CD4-positive, alpha-beta T cell (primary cell): ENCODE results near the gene ARMC9. TPM values are rescaled to one million over a fixed set of nuclear protein-coding genes. Genes with fewer than 3 reads are reported as not detected.

Experiments
- ATAC-seq: fragments of 200-7000 bp; cut with Tn5 transposase; one replicate; pipeline ENCODE4 v1.10.0; 2022; ENCODE audit warnings: mild to moderate bottlenecking; ENCODE audit not compliant: poor library complexity
- CTCF ChIA-PET: fragments of 350-600 bp; sonication (Branson Sonifier 250); formaldehyde crosslinking; loops from one replicate; lab custom pipeline; 2021; ENCODE audit warnings: antibody characterized with exemption, inconsistent platforms; lab: Charles Lee
- POLR2A ChIA-PET: fragments of 350-600 bp; sonication (Branson Sonifier 250); formaldehyde crosslinking; loops from one replicate; lab custom pipeline; 2021; ENCODE audit warnings: antibody characterized with exemption, inconsistent platforms; lab: Charles Lee
- DNase-seq, 14 experiments: peaks; one replicate each; pipeline ENCODE4 v3.0.0-alpha.2; 2013 to 2020; ENCODE audit warnings: mixed read lengths in 2 of 14
- H3K27ac ChIP-seq, 2 donors: one replicate each; pipeline versions ENCODE4 v1.5.1 to v1.7.0; 2013; ENCODE audit warnings: low read length in 2 of 2, low read depth in 1 of 2, mild to moderate bottlenecking in 1 of 2
- H3K27me3 ChIP-seq, 2 experiments: 1 replicate in 1 of 2; 2 replicates in 1 of 2; pipeline versions ENCODE4 v1.6.1 to v1.7.0; 2013; ENCODE audit warnings: low read length in 2 of 2, control low read depth in 1 of 2, mild to moderate bottlenecking in 1 of 2, moderate library complexity in 1 of 2; ENCODE audit not compliant: insufficient read depth in 2 of 2, control insufficient read depth in 1 of 2
- H3K36me3 ChIP-seq: one replicate; pipeline ENCODE4 v1.6.1; 2013; ENCODE audit warnings: low read length, control low read depth; ENCODE audit not compliant: insufficient read depth
- H3K4me1 ChIP-seq: one replicate; pipeline ENCODE4 v1.6.1; 2013; ENCODE audit warnings: low read length, control low read depth; ENCODE audit not compliant: insufficient read depth
- H3K4me3 ChIP-seq: one replicate; pipeline ENCODE4 v1.5.1; 2013; ENCODE audit warnings: mild to moderate bottlenecking, low read length, moderate library complexity
- H3K9me3 ChIP-seq, 2 experiments: 1 replicate in 1 of 2; 2 replicates in 1 of 2; pipeline versions ENCODE4 v1.6.1 to v1.7.0; 2013; ENCODE audit warnings: low read length in 2 of 2, mild to moderate bottlenecking in 2 of 2, control low read depth in 1 of 2, moderate library complexity in 1 of 2; ENCODE audit not compliant: control insufficient read depth in 1 of 2, insufficient read depth in 1 of 2
- H3K27ac Mint-ChIP-seq: one replicate; pipeline ENCODE4 v1.8.0; 2020; ENCODE audit warnings: mixed read lengths
- H3K27me3 Mint-ChIP-seq: one replicate; pipeline ENCODE4 v1.8.0; 2021; ENCODE audit warnings: mixed read lengths
- H3K36me3 Mint-ChIP-seq: one replicate; pipeline ENCODE4 v1.8.0; 2021; ENCODE audit warnings: low read depth, mixed read lengths
- H3K4me1 Mint-ChIP-seq: one replicate; pipeline ENCODE4 v1.8.0; 2021; ENCODE audit warnings: low read depth, mixed read lengths
- H3K4me3 Mint-ChIP-seq: one replicate; pipeline ENCODE4 v1.8.0; 2020; ENCODE audit warnings: mild to moderate bottlenecking, mixed read lengths
- H3K9me3 Mint-ChIP-seq: one replicate; pipeline ENCODE4 v1.8.0; 2020; ENCODE audit warnings: mixed read lengths
- intact Hi-C, 2 experiments: fragments of 100-400 bp; cut with DNase I in 1 of 2; cut with micrococcal nuclease in 1 of 2; formaldehyde crosslinking; loops; one replicate each; pipeline versions ENCODE4 v1.15.1 to v1.9.0; 2023 to 2025; cut with DNase I, micrococcal nuclease
- total RNA-seq, 174 experiments: library from RNA in 2 of 174; stranded (reverse) in 2 of 174; gene quantifications; one replicate each; pipeline ENCODE4 v1.2.3 and lab custom pipeline; 2021 to 2026
- TF ChIP-seq, protein P1 (sequence below): fragments of 200-600 bp; IDR thresholded peaks from one replicate; pipeline ENCODE4 v1.8.0; 2022; ENCODE audit warnings: antibody characterized with exemption, mild to moderate bottlenecking

ARMC9 gene
- total RNA-seq, 2 experiments from 2014 or later = 0.16 to 0.42 TPM

DNA sequence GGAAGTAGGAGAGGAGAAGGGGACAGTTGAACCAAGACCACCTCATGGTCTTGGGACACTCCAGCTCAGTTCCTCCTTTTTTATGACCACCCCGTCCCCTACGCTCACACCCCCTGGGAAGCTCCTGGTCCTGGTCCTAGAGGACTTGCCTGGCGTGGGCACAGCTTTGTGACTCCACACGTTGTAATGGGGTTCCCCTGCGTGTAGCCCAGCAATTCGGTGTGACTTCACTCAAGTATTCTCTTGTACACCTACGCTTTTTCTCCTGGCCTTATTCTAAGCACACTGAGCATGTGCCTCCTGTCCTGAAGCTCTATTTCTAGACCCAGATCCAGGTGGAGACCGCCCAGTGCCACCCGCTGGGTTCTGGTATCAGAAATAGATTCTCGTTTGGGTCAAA, 161.0 kb downstream of the ARMC9 start:
- no peaks in the 10 kb centered on the region for H3K9me3 Mint-ChIP-seq

DNA sequence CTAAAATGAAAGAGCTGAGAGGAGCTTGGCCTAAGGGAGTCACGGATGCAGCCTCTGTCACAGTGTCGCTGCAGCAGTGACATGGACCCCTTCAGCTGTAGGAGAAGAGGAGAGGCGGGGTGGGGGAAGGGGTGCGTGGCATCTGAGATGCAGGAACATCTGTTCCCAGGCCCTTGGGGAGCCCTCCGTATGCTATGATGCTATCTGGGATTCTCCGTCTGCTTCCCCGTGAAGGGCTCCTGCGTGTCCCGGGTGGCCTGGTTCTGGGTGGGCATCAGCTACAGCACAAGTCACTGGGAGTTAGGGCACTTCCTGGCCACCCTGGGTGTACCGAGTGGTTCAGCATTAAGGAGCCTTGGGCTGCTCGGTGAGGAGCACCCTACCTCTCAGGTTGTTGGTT, 161.5 kb downstream of the ARMC9 start:
- TF ChIP-seq, protein P1, sequence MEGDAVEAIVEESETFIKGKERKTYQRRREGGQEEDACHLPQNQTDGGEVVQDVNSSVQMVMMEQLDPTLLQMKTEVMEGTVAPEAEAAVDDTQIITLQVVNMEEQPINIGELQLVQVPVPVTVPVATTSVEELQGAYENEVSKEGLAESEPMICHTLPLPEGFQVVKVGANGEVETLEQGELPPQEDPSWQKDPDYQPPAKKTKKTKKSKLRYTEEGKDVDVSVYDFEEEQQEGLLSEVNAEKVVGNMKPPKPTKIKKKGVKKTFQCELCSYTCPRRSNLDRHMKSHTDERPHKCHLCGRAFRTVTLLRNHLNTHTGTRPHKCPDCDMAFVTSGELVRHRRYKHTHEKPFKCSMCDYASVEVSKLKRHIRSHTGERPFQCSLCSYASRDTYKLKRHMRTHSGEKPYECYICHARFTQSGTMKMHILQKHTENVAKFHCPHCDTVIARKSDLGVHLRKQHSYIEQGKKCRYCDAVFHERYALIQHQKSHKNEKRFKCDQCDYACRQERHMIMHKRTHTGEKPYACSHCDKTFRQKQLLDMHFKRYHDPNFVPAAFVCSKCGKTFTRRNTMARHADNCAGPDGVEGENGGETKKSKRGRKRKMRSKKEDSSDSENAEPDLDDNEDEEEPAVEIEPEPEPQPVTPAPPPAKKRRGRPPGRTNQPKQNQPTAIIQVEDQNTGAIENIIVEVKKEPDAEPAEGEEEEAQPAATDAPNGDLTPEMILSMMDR = no peak
- CTCF ChIA-PET = interaction anchor here (1.1 kb wide), 1 partner anchor 11 kb away, joined by 5 read pairs; no protein-coding TSS in a partner anchor
- H3K9me3 Mint-ChIP-seq = no peaks in the 10 kb centered on the region
- H3K27me3 ChIP-seq = no peaks in the 10 kb centered on the region
- H3K27ac Mint-ChIP-seq = no peak overlapping the region
- H3K4me1 ChIP-seq = peaks cover 13% of the 10 kb centered on the region
- no peak overlapping the region for H3K4me3 ChIP-seq
- no peak for ATAC-seq
- POLR2A ChIA-PET = no interaction called here
- no peak overlapping the region for H3K27ac ChIP-seq
- no peaks in the 10 kb centered on the region for H3K36me3 ChIP-seq
- DNase-seq = no peak
- no peak overlapping the region for H3K4me3 Mint-ChIP-seq
- H3K9me3 ChIP-seq = peaks cover 0 to 5% of the 10 kb centered on the region in 2 experiments
- no peaks in the 10 kb centered on the region for H3K36me3 Mint-ChIP-seq
- intact Hi-C loops = no loop called here
- H3K27me3 Mint-ChIP-seq = no peaks in the 10 kb centered on the region
- peaks cover 5% of the 10 kb centered on the region for H3K4me1 Mint-ChIP-seq

More for the DNA sequence above, 161.0 kb downstream of the ARMC9 start:
- TF ChIP-seq, protein P1 = no peak
- ChIA-PET POLR2A (no interaction called here), CTCF (interaction anchor here (1.1 kb wide), 1 partner anchor 11 kb away, joined by 5 read pairs; no protein-coding TSS in a partner anchor)
- DNase-seq (no peak), ATAC-seq (no peak)
- no peaks in the 10 kb centered on the region for H3K27me3 ChIP-seq
- H3K9me3 ChIP-seq = peaks cover 0 to 5% of the 10 kb centered on the region in 2 experiments
- H3K36me3 Mint-ChIP-seq = no peaks in the 10 kb centered on the region
- no peak overlapping the region for H3K27ac ChIP-seq
- H3K4me1 ChIP-seq = peaks cover 13% of the 10 kb centered on the region
- peaks cover 5% of the 10 kb centered on the region for H3K4me1 Mint-ChIP-seq
- no peaks in the 10 kb centered on the region for H3K36me3 ChIP-seq
- no peak overlapping the region for H3K27ac Mint-ChIP-seq
- H3K4me3 ChIP-seq = no peak overlapping the region
- H3K27me3 Mint-ChIP-seq = no peaks in the 10 kb centered on the region
- intact Hi-C loops = no loop called here
- no peak overlapping the region for H3K4me3 Mint-ChIP-seq

DNA sequence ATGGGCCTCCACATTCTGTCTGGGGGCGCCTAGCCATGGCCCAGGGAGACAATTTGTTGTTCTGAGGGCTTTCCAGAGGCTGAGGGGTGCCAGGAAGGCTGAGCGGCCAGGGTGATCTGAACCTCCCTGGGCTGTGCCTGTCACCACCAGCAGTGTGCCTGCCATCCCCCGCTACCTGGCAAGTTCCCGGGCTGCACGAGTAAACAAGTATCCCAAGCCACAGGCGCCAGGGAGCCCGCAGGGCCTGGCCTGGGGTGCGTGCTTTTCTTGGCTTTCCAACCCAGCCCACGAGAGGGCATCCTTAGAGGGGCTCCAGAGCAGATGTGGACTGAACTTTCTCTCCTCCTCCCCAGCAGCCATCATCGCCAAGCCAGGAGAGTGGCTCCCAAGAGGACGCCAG, 162.0 kb downstream of the ARMC9 start:
- intact Hi-C loops = no loop called here
- DNase-seq (no peak), ATAC-seq (no peak)
- Histone ChIP-seq H3K36me3 (no peaks in the 10 kb centered on the region), H3K4me3 (no peak overlapping the region), H3K27ac (no peak overlapping the region), H3K27me3 (no peaks in the 10 kb centered on the region), H3K9me3 (peaks cover 0 to 5% of the 10 kb centered on the region in 2 experiments), H3K4me1 (peaks cover 13% of the 10 kb centered on the region)
- Mint-ChIP-seq H3K4me3 (no peak overlapping the region), H3K27me3 (no peaks in the 10 kb centered on the region), H3K27ac (no peak overlapping the region), H3K36me3 (no peaks in the 10 kb centered on the region), H3K9me3 (no peaks in the 10 kb centered on the region), H3K4me1 (peaks cover 5% of the 10 kb centered on the region)
- TF ChIP-seq, protein P1 = no peak
- ChIA-PET CTCF (no interaction called here), POLR2A (no interaction called here)
